A549 (cell line): Measurements from ENCODE around the gene STAT5A. TPM values are rescaled to one million over a fixed set of nuclear protein-coding genes. Genes with fewer than 3 reads are reported as not detected.
A peak's percentile ranks its signal among the peaks of the same experiment; 100 is the strongest.
"Not testable (repeated sequence)": the region's sequence is repeated elsewhere in the genome, so short reads cannot be mapped to it uniquely, and the experiment has no call there.

Experiments used
- ATAC-seq, 2 experiments: fragments of 200-7000 bp in 1 of 2; fragments of >200 bp in 1 of 2; cut with Nextera tagmentation in 1 of 2; cut with Tn5 transposase in 1 of 2; 3 replicates each; pipeline versions ENCODE4 v1.8.0 to v1.9.1; 2018 to 2020; ENCODE audit warnings: mild to moderate bottlenecking in 1 of 2, moderate library complexity in 1 of 2
- CTCF ChIA-PET: fragments of 300-600 bp; sonication (Branson Sonifier 250); formaldehyde crosslinking; extraction: SDS; loops from one replicate; lab custom pipeline; 2021; ENCODE audit warnings: antibody characterized with exemption, inconsistent platforms; lab: Yijun Ruan, JAX
- POLR2A ChIA-PET: fragments of 350-600 bp; formaldehyde crosslinking; extraction: SDS; loops from one replicate; lab custom pipeline; 2021; ENCODE audit warnings: antibody characterized with exemption, inconsistent platforms; lab: Yijun Ruan, JAX
- DNase-seq, 2 experiments: peaks; one replicate each; pipeline versions ENCODE4 v3.0.0 to v3.0.0-alpha.2; 2011 to 2016; ENCODE audit warnings: low read depth in 1 of 2, low spot score in 1 of 2
- FAIRE-seq: peaks from 2 replicates; lab custom pipeline; 2011; peaks lifted over from hg19 to GRCh38; lab: Jason Lieb, UNC
- H3K27ac ChIP-seq, 2 experiments: fragments of >200 bp; sonication (Bioruptor Twin); formaldehyde crosslinking; 3 replicates each; pipeline ENCODE4 v1.5.1; 2016 to 2017
- H3K4me1 ChIP-seq: fragments of >200 bp; sonication (Bioruptor Twin); formaldehyde crosslinking; 3 replicates; pipeline ENCODE4 v1.6.1; 2016
- H3K4me2 ChIP-seq: fragments of >200 bp; sonication (Bioruptor Twin); formaldehyde crosslinking; 3 replicates; pipeline ENCODE4 v1.6.1; 2016
- H3K4me3 ChIP-seq: fragments of >200 bp; sonication (Bioruptor Twin); formaldehyde crosslinking; 3 replicates; pipeline ENCODE4 v1.5.1; 2016
- H3K9me3 ChIP-seq: fragments of >200 bp; sonication (Bioruptor Twin); formaldehyde crosslinking; 3 replicates; pipeline ENCODE4 v1.6.1; 2016
- EHF ChIP-seq: fragments of 250-450 bp; sonication (Bioruptor Pico); IDR thresholded peaks from 2 replicates; pipeline ENCODE4 v1.5.0; 2020; ENCODE audit warnings: mild to moderate bottlenecking
- FOSB ChIP-seq: fragments of 250-450 bp; sonication (Bioruptor Pico); IDR thresholded peaks from 2 replicates; pipeline ENCODE4 v1.5.0; 2020; ENCODE audit warnings: mild to moderate bottlenecking, moderate library complexity
- FOSL2 ChIP-seq, 2 experiments: fragments of 450-650 bp in 1 of 2; fragments of >200 bp in 1 of 2; sonication (Bioruptor Twin) in 1 of 2; formaldehyde crosslinking; IDR thresholded peaks; 2 replicates each; pipeline versions ENCODE4 v1.5.0 to v1.6.1; 2016 to 2020; ENCODE audit warnings: mild to moderate bottlenecking in 1 of 2, moderate library complexity in 1 of 2
- HMGXB4 ChIP-seq: fragments of 250-450 bp; sonication (Bioruptor Pico); IDR thresholded peaks from 2 replicates; pipeline ENCODE4 v1.5.0; 2021; ENCODE audit warnings: mild to moderate bottlenecking, moderate library complexity, borderline replicate concordance
- POLR2AphosphoS2 ChIP-seq: conservative IDR thresholded peaks from 2 replicates; pipeline ENCODE4 v1.6.1; 2012; ENCODE audit warnings: low read length, improper control_type of control experiment, inconsistent platforms
- RAD21 ChIP-seq, 2 experiments: fragments of >200 bp in 1 of 2; sonication (Bioruptor Twin) in 1 of 2; formaldehyde crosslinking in 1 of 2; IDR thresholded peaks in 1 of 2; conservative IDR thresholded peaks in 1 of 2; 2 replicates in 1 of 2; 3 replicates in 1 of 2; pipeline ENCODE4 v1.6.1; 2012 to 2018; ENCODE audit warnings: inconsistent platforms in 1 of 2
- WGBS: methylation state at CpG from one replicate; pipeline ENCODE4 v1.1.6; 2017; ENCODE audit errors: missing lambda C conversion rate; 5-methylcytosine and 5-hydroxymethylcytosine counted together
- polyA plus RNA-seq, 4 experiments: library from polyadenylated mRNA; depleted of rRNA in 3 of 4; stranded (reverse); fragments of >200 nt; fragmentation: RNase III in 1 of 4; extraction: RNeasy Plus Mini Kit Qiagen cat#74134 plus additional on column Dnase treatment in 1 of 4; gene quantifications; 2 replicates in 3 of 4; 3 replicates in 1 of 4; pipeline ENCODE4 v1.2.3, GENCODE V29; 2011 to 2017
- TF ChIP-seq, protein P1 (sequence below): IDR thresholded peaks from 2 replicates; pipeline ENCODE4 v1.6.1; 2012
- TF ChIP-seq, protein P2 (sequence below): fragments of 200-600 bp; sonication (generic); IDR thresholded peaks from 2 replicates; pipeline ENCODE4 v1.6.1; 2016; ENCODE audit warnings: antibody characterized with exemption, mild to moderate bottlenecking, moderate library complexity
- TF ChIP-seq, protein P3 (sequence below): fragments of >200 bp; sonication (Bioruptor Twin); formaldehyde crosslinking; IDR thresholded peaks from 3 replicates; pipeline ENCODE4 v1.6.1; 2016
- TF ChIP-seq, protein P4 (sequence below): IDR thresholded peaks from 2 replicates; pipeline ENCODE4 v1.6.1; 2012
- TF ChIP-seq, protein P5 (sequence below): fragments of >200 bp; sonication (Bioruptor Twin); formaldehyde crosslinking; IDR thresholded peaks from 2 replicates; pipeline ENCODE4 v1.6.1; 2016

The STAT5A gene
- polyA plus RNA-seq, 2 of the 4 experiments (the other 2 are of a cell fraction) = 2.2 to 4.0 TPM

DNA sequence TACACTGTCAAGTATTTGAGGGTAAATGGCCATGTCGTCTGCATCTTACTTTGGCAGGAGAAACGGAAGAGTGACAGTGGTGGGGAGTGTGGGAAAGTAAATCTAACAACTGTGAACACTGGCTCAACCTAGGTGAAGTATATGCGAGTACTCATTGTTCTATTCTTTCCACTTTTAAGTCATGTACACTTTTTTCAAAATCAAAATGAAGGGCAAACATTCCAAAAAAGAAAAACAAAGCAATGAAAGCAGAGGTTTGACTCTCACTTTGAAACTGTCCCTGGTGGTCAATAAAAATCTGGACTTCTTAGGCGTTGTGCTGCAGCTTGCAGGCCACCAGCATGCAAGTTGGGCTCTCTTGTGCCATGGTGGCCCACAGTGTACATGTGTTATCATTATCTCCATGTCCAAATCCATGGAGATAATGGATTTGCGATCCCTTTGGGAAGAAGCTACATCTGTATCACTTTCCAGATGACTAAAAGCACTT lies 44.8 kb upstream of the STAT5A start (continued):
- TF ChIP-seq, protein P1, sequence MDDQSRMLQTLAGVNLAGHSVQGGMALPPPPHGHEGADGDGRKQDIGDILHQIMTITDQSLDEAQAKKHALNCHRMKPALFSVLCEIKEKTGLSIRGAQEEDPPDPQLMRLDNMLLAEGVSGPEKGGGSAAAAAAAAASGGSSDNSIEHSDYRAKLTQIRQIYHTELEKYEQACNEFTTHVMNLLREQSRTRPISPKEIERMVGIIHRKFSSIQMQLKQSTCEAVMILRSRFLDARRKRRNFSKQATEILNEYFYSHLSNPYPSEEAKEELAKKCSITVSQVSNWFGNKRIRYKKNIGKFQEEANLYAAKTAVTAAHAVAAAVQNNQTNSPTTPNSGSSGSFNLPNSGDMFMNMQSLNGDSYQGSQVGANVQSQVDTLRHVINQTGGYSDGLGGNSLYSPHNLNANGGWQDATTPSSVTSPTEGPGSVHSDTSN = no peak
- TF ChIP-seq, protein P2, sequence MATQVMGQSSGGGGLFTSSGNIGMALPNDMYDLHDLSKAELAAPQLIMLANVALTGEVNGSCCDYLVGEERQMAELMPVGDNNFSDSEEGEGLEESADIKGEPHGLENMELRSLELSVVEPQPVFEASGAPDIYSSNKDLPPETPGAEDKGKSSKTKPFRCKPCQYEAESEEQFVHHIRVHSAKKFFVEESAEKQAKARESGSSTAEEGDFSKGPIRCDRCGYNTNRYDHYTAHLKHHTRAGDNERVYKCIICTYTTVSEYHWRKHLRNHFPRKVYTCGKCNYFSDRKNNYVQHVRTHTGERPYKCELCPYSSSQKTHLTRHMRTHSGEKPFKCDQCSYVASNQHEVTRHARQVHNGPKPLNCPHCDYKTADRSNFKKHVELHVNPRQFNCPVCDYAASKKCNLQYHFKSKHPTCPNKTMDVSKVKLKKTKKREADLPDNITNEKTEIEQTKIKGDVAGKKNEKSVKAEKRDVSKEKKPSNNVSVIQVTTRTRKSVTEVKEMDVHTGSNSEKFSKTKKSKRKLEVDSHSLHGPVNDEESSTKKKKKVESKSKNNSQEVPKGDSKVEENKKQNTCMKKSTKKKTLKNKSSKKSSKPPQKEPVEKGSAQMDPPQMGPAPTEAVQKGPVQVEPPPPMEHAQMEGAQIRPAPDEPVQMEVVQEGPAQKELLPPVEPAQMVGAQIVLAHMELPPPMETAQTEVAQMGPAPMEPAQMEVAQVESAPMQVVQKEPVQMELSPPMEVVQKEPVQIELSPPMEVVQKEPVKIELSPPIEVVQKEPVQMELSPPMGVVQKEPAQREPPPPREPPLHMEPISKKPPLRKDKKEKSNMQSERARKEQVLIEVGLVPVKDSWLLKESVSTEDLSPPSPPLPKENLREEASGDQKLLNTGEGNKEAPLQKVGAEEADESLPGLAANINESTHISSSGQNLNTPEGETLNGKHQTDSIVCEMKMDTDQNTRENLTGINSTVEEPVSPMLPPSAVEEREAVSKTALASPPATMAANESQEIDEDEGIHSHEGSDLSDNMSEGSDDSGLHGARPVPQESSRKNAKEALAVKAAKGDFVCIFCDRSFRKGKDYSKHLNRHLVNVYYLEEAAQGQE = no peak
- TF ChIP-seq, protein P3, sequence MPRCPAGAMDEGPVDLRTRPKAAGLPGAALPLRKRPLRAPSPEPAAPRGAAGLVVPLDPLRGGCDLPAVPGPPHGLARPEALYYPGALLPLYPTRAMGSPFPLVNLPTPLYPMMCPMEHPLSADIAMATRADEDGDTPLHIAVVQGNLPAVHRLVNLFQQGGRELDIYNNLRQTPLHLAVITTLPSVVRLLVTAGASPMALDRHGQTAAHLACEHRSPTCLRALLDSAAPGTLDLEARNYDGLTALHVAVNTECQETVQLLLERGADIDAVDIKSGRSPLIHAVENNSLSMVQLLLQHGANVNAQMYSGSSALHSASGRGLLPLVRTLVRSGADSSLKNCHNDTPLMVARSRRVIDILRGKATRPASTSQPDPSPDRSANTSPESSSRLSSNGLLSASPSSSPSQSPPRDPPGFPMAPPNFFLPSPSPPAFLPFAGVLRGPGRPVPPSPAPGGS = no peak
- TF ChIP-seq HMGXB4 (CRISPR knock-in tag) = no peak
- TF ChIP-seq, protein P4, sequence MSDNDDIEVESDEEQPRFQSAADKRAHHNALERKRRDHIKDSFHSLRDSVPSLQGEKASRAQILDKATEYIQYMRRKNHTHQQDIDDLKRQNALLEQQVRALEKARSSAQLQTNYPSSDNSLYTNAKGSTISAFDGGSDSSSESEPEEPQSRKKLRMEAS = no peak
- TF ChIP-seq FOSB = no peak
- TF ChIP-seq EHF (CRISPR knock-in tag) = no peak

- DNase-seq, FAIRE-seq, H3K4me2 ChIP-seq, ATAC-seq, H3K9me3 ChIP-seq, H3K27ac ChIP-seq, H3K4me3 ChIP-seq: not testable (repeated sequence)
- WGBS = 95% methylated on average over 3 of the region's 3 CpGs
- H3K4me1 ChIP-seq = peaks cover 32% of the 10 kb centered on the region
- POLR2A ChIA-PET = interaction anchor here (0.6 kb wide), 1 partner anchor 227 kb away, joined by 3 read pairs; the partner anchor contains the start of gene DNAJC7
- CTCF ChIA-PET = interaction anchor here (0.6 to 1.3 kb wide), 4 partner anchors 22 to 1240 kb away, joined by 3 read pairs; partner anchors contain the start of gene DHX8
Observed at GRCh38 chr17:42244116-42244515, 44.2 kb upstream of the STAT5A start.

- H3K27ac ChIP-seq, POLR2A ChIA-PET, H3K4me3 ChIP-seq, ATAC-seq, DNase-seq, FAIRE-seq, H3K9me3 ChIP-seq, H3K4me2 ChIP-seq: not testable (repeated sequence)
- WGBS = 95% methylated on average over 11 of the region's 11 CpGs
- peaks cover 32% of the 10 kb centered on the region for H3K4me1 ChIP-seq
- CTCF ChIA-PET = interaction anchor here (0.8 to 1.3 kb wide), 3 partner anchors 13 to 282 kb away, joined by 3 to 9 read pairs (median 4); no protein-coding TSS in a partner anchor
Observed at GRCh38 chr17:42245183-42245582, 43.1 kb upstream of the STAT5A start.

DNA sequence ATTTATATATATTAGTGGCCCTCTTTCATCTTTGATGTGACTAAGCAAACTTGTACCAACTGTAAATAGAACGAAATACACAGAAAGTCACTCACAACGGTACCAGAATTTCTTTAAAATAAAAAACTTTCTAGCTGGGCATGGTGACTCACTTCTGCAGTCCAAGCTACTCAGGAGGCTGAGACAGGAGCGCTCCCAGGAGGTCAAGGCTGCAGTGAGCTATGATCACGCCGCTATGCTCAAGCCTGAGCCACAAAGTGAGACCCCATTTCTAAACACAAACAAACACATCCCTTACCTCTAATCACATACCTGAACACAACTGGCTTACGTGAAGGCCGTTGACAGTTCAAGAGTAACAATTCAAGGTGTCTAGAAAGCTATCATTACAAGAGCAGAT lies 41.8 kb upstream of the STAT5A start:
- no peak overlapping the region for H3K4me2 ChIP-seq
- CTCF ChIA-PET = interaction anchor here (1.0 to 6.1 kb wide), 5 partner anchors 8 to 65 kb away, joined by 3 to 34 read pairs (median 4); partner anchors contain the start of gene KCNH4
- DNase-seq (no peak), ATAC-seq (peak; percentile 40 to 53; a peak in 2 of 6 replicates), FAIRE-seq (no peak)
- whole genome bisulfite sequencing = 75% methylated on average over 7 of the region's 7 CpGs
- POLR2A ChIA-PET = no interaction called here
- H3K27ac ChIP-seq = peak overlapping the region in 1 of 2 experiments; percentile 45; a peak in 4 of 6 replicates
- no peak for TF ChIP-seq FOSL2 (IDR thresholded peaks at IDR 0.05)
- TF ChIP-seq FOSL2 (CRISPR knock-in tag; IDR thresholded peaks at IDR 0.05) = peak; percentile 19; the same call in 1 of the 2 replicates
- TF ChIP-seq, protein P5, sequence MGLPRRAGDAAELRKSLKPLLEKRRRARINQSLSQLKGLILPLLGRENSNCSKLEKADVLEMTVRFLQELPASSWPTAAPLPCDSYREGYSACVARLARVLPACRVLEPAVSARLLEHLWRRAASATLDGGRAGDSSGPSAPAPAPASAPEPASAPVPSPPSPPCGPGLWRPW = no peak
- TF ChIP-seq POLR2AphosphoS2 = no peak
- peak; percentile 19 to 26; a peak in 1 of 5 replicates for TF ChIP-seq RAD21 (conservative IDR thresholded peaks at IDR 0.05 in 1 of 2, IDR thresholded peaks at IDR 0.05 in 1 of 2)
- peaks cover 8% of the 10 kb centered on the region; the same call in 1 of the 3 replicates for H3K9me3 ChIP-seq
- peaks cover 36% of the 10 kb centered on the region for H3K4me1 ChIP-seq
- no peak overlapping the region for H3K4me3 ChIP-seq
